ENCODE results near the gene CNOT1.

GRCh38 chr16:58591083-58591482, 38.5 kb downstream of the CNOT1 start:
- TF ChIP-seq CTCF (conservative IDR thresholded peaks at IDR 0.05; ENCODE audit: low read length) (no peak), EZH2phosphoT487 (IDR thresholded peaks at IDR 0.05; ENCODE audit: borderline replicate concordance) (no peak)

All from Loucy (cell line).